ENCODE measurements around the gene RASSF4.

Gene RASSF4

DNA sequence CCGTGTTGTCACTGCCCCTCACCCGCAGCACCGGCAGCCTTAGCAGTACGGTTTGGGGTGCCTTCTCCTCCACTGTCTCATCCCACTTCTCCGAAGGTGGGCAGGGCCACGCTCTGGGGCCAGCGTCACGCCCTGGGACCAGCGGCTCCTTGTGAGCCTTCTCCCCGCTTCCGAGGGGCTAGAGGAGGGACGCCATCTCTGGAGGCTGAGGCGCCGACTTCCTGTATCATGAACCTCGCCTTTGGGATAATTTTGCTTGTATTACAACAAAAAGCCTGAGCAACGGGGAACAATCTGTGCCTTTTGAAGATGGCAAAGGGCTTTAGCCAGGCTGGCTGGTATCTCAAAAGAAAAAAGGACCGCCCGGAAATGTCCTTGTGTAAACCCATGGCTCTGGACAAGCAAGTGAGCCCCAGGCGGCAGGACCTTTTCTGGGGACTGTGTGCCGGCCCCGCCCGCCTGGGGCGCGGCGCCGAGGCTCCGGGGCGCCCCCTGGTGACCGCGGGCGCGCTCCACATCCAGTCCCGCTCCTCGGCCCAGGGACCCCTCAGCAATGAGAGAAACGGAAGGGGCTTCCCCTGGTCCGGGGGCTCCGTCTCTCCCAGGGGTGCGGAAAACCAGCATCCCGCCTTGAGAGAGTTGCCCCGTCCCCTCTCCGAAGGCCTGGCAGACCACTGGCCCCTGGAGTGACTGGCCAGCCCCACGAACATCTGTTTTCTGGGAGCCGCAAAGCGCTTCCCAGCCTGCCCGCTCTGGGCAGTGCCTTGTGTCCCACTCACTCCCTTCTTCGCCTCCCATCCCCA, 15.2 kb downstream of the RASSF4 start (continued):
- TF ChIP-seq, protein P1, sequence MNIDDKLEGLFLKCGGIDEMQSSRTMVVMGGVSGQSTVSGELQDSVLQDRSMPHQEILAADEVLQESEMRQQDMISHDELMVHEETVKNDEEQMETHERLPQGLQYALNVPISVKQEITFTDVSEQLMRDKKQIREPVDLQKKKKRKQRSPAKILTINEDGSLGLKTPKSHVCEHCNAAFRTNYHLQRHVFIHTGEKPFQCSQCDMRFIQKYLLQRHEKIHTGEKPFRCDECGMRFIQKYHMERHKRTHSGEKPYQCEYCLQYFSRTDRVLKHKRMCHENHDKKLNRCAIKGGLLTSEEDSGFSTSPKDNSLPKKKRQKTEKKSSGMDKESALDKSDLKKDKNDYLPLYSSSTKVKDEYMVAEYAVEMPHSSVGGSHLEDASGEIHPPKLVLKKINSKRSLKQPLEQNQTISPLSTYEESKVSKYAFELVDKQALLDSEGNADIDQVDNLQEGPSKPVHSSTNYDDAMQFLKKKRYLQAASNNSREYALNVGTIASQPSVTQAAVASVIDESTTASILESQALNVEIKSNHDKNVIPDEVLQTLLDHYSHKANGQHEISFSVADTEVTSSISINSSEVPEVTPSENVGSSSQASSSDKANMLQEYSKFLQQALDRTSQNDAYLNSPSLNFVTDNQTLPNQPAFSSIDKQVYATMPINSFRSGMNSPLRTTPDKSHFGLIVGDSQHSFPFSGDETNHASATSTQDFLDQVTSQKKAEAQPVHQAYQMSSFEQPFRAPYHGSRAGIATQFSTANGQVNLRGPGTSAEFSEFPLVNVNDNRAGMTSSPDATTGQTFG (tag by site-specific recombination; IDR thresholded peaks at IDR 0.05; ENCODE audit: borderline replicate concordance) = no peak
- TF ChIP-seq ZNF248 (tag by site-specific recombination; IDR thresholded peaks at IDR 0.05) (no peak), ZNF776 (tag by site-specific recombination; IDR thresholded peaks at IDR 0.05; ENCODE audit: borderline replicate concordance) (no peak), ZBTB49 (tag by site-specific recombination; IDR thresholded peaks at IDR 0.05; ENCODE audit: low read depth) (no peak), ZNF518A (tag by site-specific recombination; conservative IDR thresholded peaks at IDR 0.05; ENCODE audit: low read depth) (no peak), ZNF501 (tag by site-specific recombination; IDR thresholded peaks at IDR 0.05) (no peak), ZBTB6 (tag by site-specific recombination; IDR thresholded peaks at IDR 0.05) (no peak), ZNF221 (tag by site-specific recombination; IDR thresholded peaks at IDR 0.05; ENCODE audit: borderline replicate concordance) (no peak), TRIM28 (IDR thresholded peaks at IDR 0.05; ENCODE audit: borderline replicate concordance, low read length) (no peak), REPIN1 (tag by site-specific recombination; IDR thresholded peaks at IDR 0.05; ENCODE audit: low read depth) (no peak), PRDM10 (tag by site-specific recombination; IDR thresholded peaks at IDR 0.05) (no peak), ZNF707 (tag by site-specific recombination; IDR thresholded peaks at IDR 0.05) (no peak), INSM2 (tag by site-specific recombination; IDR thresholded peaks at IDR 0.05) (no peak)
- TF ChIP-seq, protein P2, sequence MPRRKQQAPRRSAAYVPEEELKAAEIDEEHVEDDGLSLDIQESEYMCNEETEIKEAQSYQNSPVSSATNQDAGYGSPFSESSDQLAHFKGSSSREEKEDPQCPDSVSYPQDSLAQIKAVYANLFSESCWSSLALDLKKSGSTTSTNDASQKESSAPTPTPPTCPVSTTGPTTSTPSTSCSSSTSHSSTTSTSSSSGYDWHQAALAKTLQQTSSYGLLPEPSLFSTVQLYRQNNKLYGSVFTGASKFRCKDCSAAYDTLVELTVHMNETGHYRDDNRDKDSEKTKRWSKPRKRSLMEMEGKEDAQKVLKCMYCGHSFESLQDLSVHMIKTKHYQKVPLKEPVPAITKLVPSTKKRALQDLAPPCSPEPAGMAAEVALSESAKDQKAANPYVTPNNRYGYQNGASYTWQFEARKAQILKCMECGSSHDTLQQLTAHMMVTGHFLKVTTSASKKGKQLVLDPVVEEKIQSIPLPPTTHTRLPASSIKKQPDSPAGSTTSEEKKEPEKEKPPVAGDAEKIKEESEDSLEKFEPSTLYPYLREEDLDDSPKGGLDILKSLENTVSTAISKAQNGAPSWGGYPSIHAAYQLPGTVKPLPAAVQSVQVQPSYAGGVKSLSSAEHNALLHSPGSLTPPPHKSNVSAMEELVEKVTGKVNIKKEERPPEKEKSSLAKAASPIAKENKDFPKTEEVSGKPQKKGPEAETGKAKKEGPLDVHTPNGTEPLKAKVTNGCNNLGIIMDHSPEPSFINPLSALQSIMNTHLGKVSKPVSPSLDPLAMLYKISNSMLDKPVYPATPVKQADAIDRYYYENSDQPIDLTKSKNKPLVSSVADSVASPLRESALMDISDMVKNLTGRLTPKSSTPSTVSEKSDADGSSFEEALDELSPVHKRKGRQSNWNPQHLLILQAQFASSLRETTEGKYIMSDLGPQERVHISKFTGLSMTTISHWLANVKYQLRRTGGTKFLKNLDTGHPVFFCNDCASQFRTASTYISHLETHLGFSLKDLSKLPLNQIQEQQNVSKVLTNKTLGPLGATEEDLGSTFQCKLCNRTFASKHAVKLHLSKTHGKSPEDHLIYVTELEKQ (tag by site-specific recombination; IDR thresholded peaks at IDR 0.05; ENCODE audit: borderline replicate concordance) = no peak
- TF ChIP-seq, protein P3, sequence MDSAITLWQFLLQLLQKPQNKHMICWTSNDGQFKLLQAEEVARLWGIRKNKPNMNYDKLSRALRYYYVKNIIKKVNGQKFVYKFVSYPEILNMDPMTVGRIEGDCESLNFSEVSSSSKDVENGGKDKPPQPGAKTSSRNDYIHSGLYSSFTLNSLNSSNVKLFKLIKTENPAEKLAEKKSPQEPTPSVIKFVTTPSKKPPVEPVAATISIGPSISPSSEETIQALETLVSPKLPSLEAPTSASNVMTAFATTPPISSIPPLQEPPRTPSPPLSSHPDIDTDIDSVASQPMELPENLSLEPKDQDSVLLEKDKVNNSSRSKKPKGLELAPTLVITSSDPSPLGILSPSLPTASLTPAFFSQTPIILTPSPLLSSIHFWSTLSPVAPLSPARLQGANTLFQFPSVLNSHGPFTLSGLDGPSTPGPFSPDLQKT (IDR thresholded peaks at IDR 0.05; ENCODE audit: borderline replicate concordance, low read depth, low read length) = no peak
